Rectal smooth muscle tissue (tissue), 1 donor: ENCODE data around the gene MSRB3.

Experiments used
- H3K27ac ChIP-seq: one replicate; pipeline ENCODE4 v1.7.0; 2013; ENCODE audit warnings: low read depth, low read length, inconsistent platforms
- H3K27me3 ChIP-seq: one replicate; pipeline ENCODE4 v1.7.0; 2013; ENCODE audit warnings: low read length; ENCODE audit not compliant: control insufficient read depth, insufficient read depth
- H3K36me3 ChIP-seq: one replicate; pipeline ENCODE4 v1.7.0; 2013; ENCODE audit warnings: low read length; ENCODE audit not compliant: control insufficient read depth, insufficient read depth
- H3K4me1 ChIP-seq: one replicate; pipeline ENCODE4 v1.7.0; 2013; ENCODE audit warnings: low read length; ENCODE audit not compliant: control insufficient read depth, insufficient read depth
- H3K4me3 ChIP-seq: one replicate; pipeline ENCODE4 v1.7.0; 2013; ENCODE audit warnings: low read length
- H3K9ac ChIP-seq: one replicate; pipeline ENCODE4 v1.7.0; 2013; ENCODE audit warnings: low read length

Gene MSRB3

GRCh38 chr12:65335021-65335714, 56.7 kb downstream of the MSRB3 start:
- H3K9ac ChIP-seq: no peak overlapping the region
- H3K4me3 ChIP-seq: no peak overlapping the region
- peak overlapping the region; percentile 4 for H3K27ac ChIP-seq
- no peaks in the 10 kb centered on the region for H3K36me3 ChIP-seq
- H3K27me3 ChIP-seq: no peaks in the 10 kb centered on the region
- peaks cover 3% of the 10 kb centered on the region for H3K4me1 ChIP-seq

DNA sequence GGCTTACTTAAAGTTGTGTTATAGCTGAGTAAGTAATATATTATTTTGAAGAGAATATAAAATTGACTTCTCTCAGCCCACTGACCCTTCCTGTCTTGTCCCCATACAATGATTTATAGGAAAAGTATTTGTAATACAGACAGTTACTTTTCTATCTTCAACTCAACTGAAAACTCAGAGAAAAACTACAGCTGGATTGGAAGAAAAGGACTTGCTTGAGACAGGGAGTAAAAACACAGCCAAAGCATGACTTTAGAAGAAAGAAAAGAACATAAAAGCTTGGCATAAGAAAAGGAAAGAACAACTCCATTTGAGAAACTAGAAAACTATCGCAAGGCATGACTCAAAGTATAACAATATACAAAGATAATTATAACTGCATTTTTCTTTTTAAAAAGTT, 57.5 kb downstream of the MSRB3 start:
- H3K4me3 ChIP-seq: no peak overlapping the region
- no peaks in the 10 kb centered on the region for H3K36me3 ChIP-seq
- peaks cover 3% of the 10 kb centered on the region for H3K4me1 ChIP-seq
- H3K27ac ChIP-seq: no peak overlapping the region
- no peaks in the 10 kb centered on the region for H3K27me3 ChIP-seq
- H3K9ac ChIP-seq: no peak overlapping the region

DNA sequence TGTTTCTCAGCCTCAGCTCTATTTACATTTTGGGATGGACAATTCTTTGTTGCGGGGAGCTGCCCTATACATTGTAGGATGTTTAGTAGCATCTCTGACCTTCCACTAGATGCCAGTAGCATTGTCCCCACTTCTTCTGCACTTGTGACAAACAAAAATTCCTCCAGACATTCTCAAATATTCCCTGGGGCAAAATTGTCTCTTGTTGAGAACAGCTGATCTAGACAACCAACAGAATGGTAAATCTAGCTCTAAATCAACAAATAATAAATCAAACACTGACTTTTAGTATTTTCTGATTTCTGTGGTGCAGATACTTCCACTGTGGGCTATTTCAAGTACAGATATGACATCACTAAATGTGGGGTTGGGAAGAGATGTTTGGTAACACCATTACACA, 60.7 kb downstream of the MSRB3 start:
- no peak overlapping the region for H3K9ac ChIP-seq
- H3K27ac ChIP-seq: no peak overlapping the region
- no peak overlapping the region for H3K4me3 ChIP-seq
- no peaks in the 10 kb centered on the region for H3K36me3 ChIP-seq
- peaks cover 3% of the 10 kb centered on the region for H3K4me1 ChIP-seq
- no peaks in the 10 kb centered on the region for H3K27me3 ChIP-seq

DNA sequence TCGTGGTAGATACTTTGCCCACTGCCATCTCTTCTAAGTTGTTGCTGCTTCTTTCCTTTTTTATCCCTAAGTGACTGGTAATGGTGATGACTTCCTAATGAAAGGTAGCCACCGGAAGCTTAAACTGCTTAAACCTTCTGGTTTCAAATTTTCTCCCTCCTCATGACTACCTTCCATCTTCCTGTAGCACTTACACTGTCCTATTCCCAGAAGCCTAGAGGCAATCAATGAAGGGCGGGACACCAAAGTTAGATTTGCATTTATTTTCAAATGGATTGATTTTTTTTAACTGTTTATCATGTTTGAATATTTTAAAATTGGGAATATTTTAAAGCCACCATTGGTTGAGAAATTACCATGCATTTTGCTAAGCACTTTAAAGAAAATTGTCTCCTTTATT, 64.7 kb downstream of the MSRB3 start:
- Histone ChIP-seq H3K4me1 (no peaks in the 10 kb centered on the region), H3K27ac (no peak overlapping the region), H3K36me3 (no peaks in the 10 kb centered on the region), H3K27me3 (no peaks in the 10 kb centered on the region), H3K9ac (no peak overlapping the region), H3K4me3 (no peak overlapping the region)

DNA sequence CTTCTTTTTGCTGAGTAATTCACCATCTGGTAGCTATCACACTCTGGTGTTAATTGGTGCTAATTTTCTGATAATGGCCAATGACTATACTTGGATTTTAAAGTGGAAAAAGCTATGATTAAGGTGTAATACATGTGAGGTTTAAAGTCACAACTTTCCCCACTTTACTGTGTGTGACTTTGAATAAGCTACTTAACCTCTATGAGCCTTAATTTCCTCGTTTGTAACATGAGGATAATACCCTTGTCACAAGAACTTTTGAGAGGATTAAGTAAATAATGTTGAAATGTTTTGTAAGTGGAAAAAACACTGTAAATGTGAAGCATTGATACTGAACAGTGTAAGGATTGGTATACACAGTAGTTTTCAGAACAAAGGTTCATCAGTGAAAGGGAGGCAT, 65.3 kb downstream of the MSRB3 start:
- Histone ChIP-seq H3K27ac (no peak overlapping the region), H3K4me1 (no peaks in the 10 kb centered on the region), H3K4me3 (no peak overlapping the region), H3K36me3 (no peaks in the 10 kb centered on the region), H3K9ac (no peak overlapping the region), H3K27me3 (no peaks in the 10 kb centered on the region)

DNA sequence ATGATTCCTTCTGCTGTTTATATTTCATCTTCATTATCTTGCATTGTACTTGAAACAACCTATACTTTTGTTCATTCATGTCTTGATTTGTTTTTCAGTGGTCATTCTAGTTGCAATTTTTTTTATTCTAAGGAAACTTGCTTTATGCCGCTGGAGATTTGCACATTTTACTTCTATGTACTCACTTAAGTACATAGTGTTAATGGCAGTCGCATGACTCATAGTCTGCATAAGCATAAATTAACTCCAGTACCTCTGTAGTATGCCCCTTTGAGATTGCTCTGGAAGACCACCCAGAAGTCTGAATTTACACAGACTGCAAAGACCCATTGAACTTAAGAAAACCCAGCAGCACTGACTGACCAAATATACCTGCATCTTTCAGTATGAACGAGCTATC, 77.0 kb downstream of the MSRB3 start:
- Histone ChIP-seq H3K27ac (no peak overlapping the region), H3K9ac (no peak overlapping the region), H3K27me3 (no peaks in the 10 kb centered on the region), H3K4me1 (peaks cover 3% of the 10 kb centered on the region), H3K4me3 (no peak overlapping the region), H3K36me3 (no peaks in the 10 kb centered on the region)

- Histone ChIP-seq H3K27ac (no peak overlapping the region), H3K4me1 (peaks cover 3% of the 10 kb centered on the region), H3K9ac (no peak overlapping the region), H3K4me3 (no peak overlapping the region), H3K27me3 (no peaks in the 10 kb centered on the region), H3K36me3 (no peaks in the 10 kb centered on the region)
These were observed 84.0 kb downstream of the MSRB3 start for GRCh38 chr12:65362234-65363031.

DNA sequence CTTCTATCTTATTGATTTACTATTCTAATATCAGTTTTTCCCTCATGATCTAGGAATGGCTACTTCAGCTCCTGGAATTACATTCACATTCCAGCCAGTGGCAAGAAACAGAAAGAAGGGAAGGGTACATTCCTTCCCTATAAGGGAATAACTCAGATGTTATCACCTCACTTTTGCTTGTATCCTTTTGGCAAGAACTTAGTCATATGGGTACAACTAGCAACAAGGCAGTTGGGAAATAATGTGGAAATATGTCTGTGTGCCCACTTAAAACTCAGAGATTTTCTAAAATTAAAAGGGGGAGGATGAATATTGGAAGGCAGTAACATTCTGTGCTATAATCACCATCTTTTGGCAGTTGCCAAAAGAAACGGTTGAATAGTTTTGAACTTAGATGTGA, 85.6 kb downstream of the MSRB3 start:
- no peaks in the 10 kb centered on the region for H3K27me3 ChIP-seq
- H3K9ac ChIP-seq: no peak overlapping the region
- no peak overlapping the region for H3K27ac ChIP-seq
- no peak overlapping the region for H3K4me3 ChIP-seq
- H3K4me1 ChIP-seq: peaks cover 3% of the 10 kb centered on the region
- no peaks in the 10 kb centered on the region for H3K36me3 ChIP-seq

DNA sequence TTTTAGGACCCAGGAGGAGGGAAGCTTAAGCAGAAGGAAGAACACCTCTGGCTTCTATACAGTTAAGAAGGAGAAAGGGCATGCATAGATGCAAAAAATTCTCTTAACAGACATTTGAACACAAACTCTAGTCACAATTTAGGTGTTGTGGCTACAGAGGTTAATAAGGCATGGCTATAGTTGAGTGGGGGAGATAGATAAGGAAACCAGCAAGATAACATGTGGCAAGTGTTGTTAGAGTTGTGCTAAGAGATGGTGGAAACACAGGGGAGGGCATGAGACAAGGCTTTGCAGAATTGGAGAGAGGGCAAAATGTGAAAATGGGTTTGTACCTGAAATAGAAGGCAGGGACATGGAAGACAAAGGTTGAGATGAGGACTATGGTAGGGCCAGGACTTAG, 88.9 kb downstream of the MSRB3 start:
- Histone ChIP-seq H3K27me3 (no peaks in the 10 kb centered on the region), H3K9ac (no peak overlapping the region), H3K4me3 (no peak overlapping the region), H3K27ac (no peak overlapping the region), H3K4me1 (no peaks in the 10 kb centered on the region), H3K36me3 (no peaks in the 10 kb centered on the region)

DNA sequence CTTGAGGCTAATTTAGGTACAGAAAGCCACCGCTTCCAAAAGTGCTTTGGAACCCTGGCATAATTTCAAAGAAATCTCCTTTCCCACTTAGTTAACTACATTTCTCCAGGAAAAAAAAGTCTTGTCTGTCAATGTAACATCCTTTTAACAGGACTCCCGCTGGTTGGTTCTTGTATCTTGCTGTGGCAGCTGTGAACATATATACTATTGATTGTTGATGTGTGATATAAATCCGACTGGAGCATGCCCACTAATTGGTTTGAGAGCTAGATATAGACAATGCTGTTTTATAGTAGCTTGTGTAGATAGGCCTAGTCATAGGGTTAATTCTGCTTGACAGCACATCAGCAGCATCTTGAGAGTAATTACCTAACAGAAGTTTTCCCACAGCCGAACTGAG, 89.6 kb downstream of the MSRB3 start:
- H3K36me3 ChIP-seq: no peaks in the 10 kb centered on the region
- H3K4me1 ChIP-seq: no peaks in the 10 kb centered on the region
- H3K27me3 ChIP-seq: no peaks in the 10 kb centered on the region
- no peak overlapping the region for H3K4me3 ChIP-seq
- H3K9ac ChIP-seq: no peak overlapping the region
- no peak overlapping the region for H3K27ac ChIP-seq

GRCh38 chr12:65372574-65372973, 94.1 kb downstream of the MSRB3 start:
- H3K27ac ChIP-seq: no peak overlapping the region

DNA sequence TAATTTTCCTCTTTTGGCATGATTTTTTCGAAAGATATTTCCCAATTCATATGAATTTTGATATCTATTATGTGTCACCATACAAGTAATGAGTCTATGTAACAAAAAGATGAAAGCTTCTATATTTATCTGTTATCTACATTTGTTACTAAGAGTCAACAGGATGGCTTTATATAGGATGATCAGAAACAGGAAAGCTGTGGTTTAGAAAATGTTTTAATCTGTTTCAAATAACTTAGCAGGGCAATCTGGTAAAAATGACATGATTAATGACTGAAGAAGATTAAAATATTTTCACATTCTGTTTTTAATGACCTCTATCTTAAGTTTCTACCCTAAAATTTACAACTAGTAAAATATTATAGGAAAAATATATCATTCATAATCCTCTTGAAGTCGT, 105.8 kb downstream of the MSRB3 start:
- Histone ChIP-seq H3K4me1 (no peaks in the 10 kb centered on the region), H3K27me3 (no peaks in the 10 kb centered on the region), H3K9ac (no peak overlapping the region), H3K36me3 (no peaks in the 10 kb centered on the region), H3K4me3 (no peak overlapping the region), H3K27ac (no peak overlapping the region)

More at GRCh38 chr12:65372574-65372973, 94.1 kb downstream of the MSRB3 start:
- no peak overlapping the region for H3K9ac ChIP-seq
- H3K4me3 ChIP-seq: no peak overlapping the region
- no peaks in the 10 kb centered on the region for H3K27me3 ChIP-seq
- H3K4me1 ChIP-seq: no peaks in the 10 kb centered on the region
- no peaks in the 10 kb centered on the region for H3K36me3 ChIP-seq

DNA sequence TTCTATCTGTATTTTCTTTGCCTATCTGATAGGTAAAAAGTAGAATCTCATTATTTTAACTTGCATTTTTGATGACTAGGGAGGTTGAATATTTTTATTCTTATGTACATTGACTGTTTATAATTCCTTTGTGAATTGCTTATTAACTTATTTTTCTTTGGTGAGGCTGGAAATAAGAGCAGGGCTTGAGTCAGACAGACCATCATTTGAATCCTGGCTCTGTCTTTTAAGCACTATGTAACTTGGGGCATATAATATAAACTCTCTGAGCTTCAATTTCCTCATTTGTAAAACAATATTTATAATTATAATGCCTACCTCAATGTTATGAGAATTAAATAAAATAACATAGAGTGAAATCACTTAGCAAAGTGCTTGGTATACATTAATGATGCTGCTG, 108.9 kb downstream of the MSRB3 start:
- Histone ChIP-seq H3K4me3 (no peak overlapping the region), H3K27ac (no peak overlapping the region), H3K9ac (no peak overlapping the region), H3K27me3 (no peaks in the 10 kb centered on the region), H3K36me3 (no peaks in the 10 kb centered on the region), H3K4me1 (no peaks in the 10 kb centered on the region)
